Activated T-cell treated with anti-CD3 and anti-CD28 coated beads for 48 hours (primary cell): Measurements from ENCODE around the gene LDHAL6A.
A peak's percentile ranks its signal among the peaks of the same experiment; 100 is the strongest.

Experiments
- DNase-seq: peaks from one replicate; pipeline ENCODE4 v3.0.0-alpha.2; 2020; ENCODE audit warnings: low read depth

Gene LDHAL6A

GRCh38 chr11:18490736-18491485 is 35.3 kb downstream of the LDHAL6A start:
- no peak for DNase-seq

GRCh38 chr11:18491924-18492323 is 36.3 kb downstream of the LDHAL6A start:
- no peak for DNase-seq

- no peak for DNase-seq
Observed at GRCh38 chr11:18492888-18493287, 37.2 kb downstream of the LDHAL6A start.

- no peak for DNase-seq
Observed at GRCh38 chr11:18493310-18493709, 37.7 kb downstream of the LDHAL6A start.

GRCh38 chr11:18495271-18495670 is 39.6 kb downstream of the LDHAL6A start:
- no peak for DNase-seq

GRCh38 chr11:18495703-18496102 is 40.0 kb downstream of the LDHAL6A start:
- DNase-seq: no peak

- no peak for DNase-seq
Observed at GRCh38 chr11:18498039-18498438, 42.4 kb downstream of the LDHAL6A start.

GRCh38 chr11:18501629-18502028 is 46.0 kb downstream of the LDHAL6A start:
- no peak for DNase-seq

- no peak for DNase-seq
Observed at GRCh38 chr11:18502352-18502751, 46.7 kb downstream of the LDHAL6A start.

GRCh38 chr11:18521122-18521521 is 65.5 kb downstream of the LDHAL6A start:
- no peak for DNase-seq

GRCh38 chr11:18522388-18522787 is 66.7 kb downstream of the LDHAL6A start:
- no peak for DNase-seq

GRCh38 chr11:18523084-18523483 is 67.4 kb downstream of the LDHAL6A start:
- no peak for DNase-seq

- no peak for DNase-seq
Observed at GRCh38 chr11:18524248-18524647, 68.6 kb downstream of the LDHAL6A start.

GRCh38 chr11:18526130-18526520 is 70.5 kb downstream of the LDHAL6A start:
- DNase-seq: no peak

GRCh38 chr11:18526521-18527296 is 71.1 kb downstream of the LDHAL6A start, which contains the start of gene TSG101:
TSS of gene TSG101 (minus strand) at chr11:18526942. CDS start at chr11:18526816, 126 bp downstream.
- peak; percentile 88 for DNase-seq

- no peak for DNase-seq
Observed at GRCh38 chr11:18527512-18527911, 71.9 kb downstream of the LDHAL6A start.
